GM18907 (cell line): ENCODE data around the gene SLC39A11.
"Not testable (repeated sequence)": the region's sequence is repeated elsewhere in the genome, so short reads cannot be mapped to it uniquely, and the experiment has no call there.

ENCODE experiments used
- ATAC-seq: cut with Tn5 transposase; IDR thresholded peaks from one replicate; pipeline ENCODE4 v1.9.1; 2021; ENCODE audit warnings: mild to moderate bottlenecking, moderate library complexity; ENCODE audit not compliant: unreplicated experiment

The SLC39A11 gene

GRCh38 chr17:72806011-72806410 is 286.5 kb downstream of the SLC39A11 start:
- no peak for ATAC-seq

GRCh38 chr17:72804949-72805707 is 287.4 kb downstream of the SLC39A11 start:
- no peak for ATAC-seq

- ATAC-seq: no peak
These were observed 289.8 kb downstream of the SLC39A11 start for GRCh38 chr17:72802726-72803125.

- no peak for ATAC-seq
These were observed 295.3 kb downstream of the SLC39A11 start for GRCh38 chr17:72797142-72797541.

- no peak for ATAC-seq
These were observed 296.5 kb downstream of the SLC39A11 start for GRCh38 chr17:72795941-72796340.

- no peak for ATAC-seq
These were observed 298.3 kb downstream of the SLC39A11 start for GRCh38 chr17:72794152-72794551.

GRCh38 chr17:72792771-72793170 is 299.7 kb downstream of the SLC39A11 start:
- ATAC-seq: no peak

- no peak for ATAC-seq
These were observed 302.3 kb downstream of the SLC39A11 start for GRCh38 chr17:72790190-72790589.

GRCh38 chr17:72789711-72790110 is 302.8 kb downstream of the SLC39A11 start:
- ATAC-seq: no peak

- no peak for ATAC-seq
These were observed 303.4 kb downstream of the SLC39A11 start for GRCh38 chr17:72788950-72789585.

GRCh38 chr17:72786209-72786608 is 306.3 kb downstream of the SLC39A11 start:
- ATAC-seq: no peak

- no peak for ATAC-seq
These were observed 309.3 kb downstream of the SLC39A11 start for GRCh38 chr17:72782985-72783701.

GRCh38 chr17:72782437-72782836 is 310.1 kb downstream of the SLC39A11 start:
- not testable (repeated sequence) for ATAC-seq

GRCh38 chr17:72778169-72779151 is 314.0 kb downstream of the SLC39A11 start:
- ATAC-seq: no peak

- no peak for ATAC-seq
These were observed 316.6 kb downstream of the SLC39A11 start for GRCh38 chr17:72775919-72776318.

- no peak for ATAC-seq
These were observed 317.3 kb downstream of the SLC39A11 start for GRCh38 chr17:72775237-72775636.

- ATAC-seq: no peak
These were observed 318.3 kb downstream of the SLC39A11 start for GRCh38 chr17:72774236-72774635.

GRCh38 chr17:72773225-72773624 is 319.3 kb downstream of the SLC39A11 start:
- ATAC-seq: not testable (repeated sequence)

- no peak for ATAC-seq
These were observed 320.1 kb downstream of the SLC39A11 start for GRCh38 chr17:72772331-72772821.

- ATAC-seq: no peak
These were observed 320.8 kb downstream of the SLC39A11 start for GRCh38 chr17:72771734-72772133.
